ENCODE data around the gene MISP.

MISP gene

DNA sequence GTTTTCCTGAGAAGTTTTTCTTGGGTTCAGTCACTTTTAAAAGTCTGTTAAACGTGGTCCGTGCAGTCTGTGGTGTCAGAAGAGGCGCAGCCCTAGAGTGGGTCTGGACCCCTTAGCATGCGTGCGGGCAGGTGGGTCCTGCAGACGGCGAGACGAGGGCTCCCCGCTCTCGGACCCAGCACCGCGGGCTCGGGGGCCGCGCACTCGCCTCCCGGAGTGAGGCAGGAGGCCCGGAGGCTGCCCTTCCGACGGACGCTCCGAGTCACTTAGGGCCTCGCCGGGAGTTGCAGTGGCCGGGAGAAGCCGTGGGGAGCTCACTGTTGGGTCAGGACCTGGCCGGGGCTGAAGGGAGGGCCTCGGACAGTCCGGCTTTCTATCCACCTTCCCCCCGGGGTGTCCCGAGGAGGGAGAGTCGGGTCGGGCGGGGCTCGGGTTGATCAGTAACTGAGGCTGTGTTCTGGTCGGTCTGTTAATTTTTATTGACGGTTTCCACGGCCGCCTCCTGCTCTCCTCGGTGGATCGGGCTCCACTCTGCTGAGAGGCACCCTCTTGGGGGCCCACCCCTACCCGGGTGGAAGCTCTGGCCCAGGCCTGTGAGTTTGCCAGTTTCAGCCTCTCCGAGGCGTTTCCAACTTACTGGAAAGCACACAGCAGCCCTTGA is 47.6 kb downstream of the MISP start:
- no peak for DNase-seq

DNA sequence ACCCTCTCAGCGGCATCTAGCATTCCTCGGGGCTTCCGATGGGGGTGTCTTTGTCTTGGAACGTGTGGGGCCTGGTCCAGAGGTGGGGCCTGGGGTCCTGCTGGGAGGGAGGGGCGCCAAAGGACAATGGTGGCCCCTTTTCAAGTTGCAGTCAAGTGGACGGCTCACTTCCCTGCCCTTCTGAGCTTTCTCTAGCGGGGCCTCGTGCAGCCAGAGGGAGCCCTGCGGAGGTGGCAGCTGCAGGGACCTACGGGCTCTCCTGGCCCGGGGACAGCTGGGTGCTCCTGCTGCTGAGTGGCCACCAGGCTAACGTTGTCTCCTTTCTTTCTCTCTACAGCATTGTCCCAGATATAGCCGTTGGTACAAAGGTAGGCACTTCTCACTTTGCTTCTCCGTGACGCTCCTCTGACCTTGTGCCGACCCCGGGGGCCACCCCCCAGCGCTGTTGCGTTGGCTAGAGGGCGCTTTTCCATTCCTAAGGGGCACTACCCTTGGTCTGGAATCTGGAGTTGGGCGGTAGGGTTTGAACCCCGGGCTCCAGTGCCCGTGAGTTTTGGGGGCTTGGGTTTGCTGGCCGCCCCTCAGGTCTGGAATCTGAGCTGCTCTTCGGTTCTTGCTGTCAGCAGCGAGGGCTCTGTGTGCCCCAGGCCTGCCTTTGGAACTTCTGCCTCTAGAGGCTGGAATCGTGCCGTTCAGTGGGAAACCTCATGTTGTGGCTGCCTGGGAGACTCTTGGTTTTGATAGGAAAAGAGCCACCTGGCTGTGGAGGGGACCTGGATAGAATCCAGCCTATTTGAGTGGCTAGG is 48.4 kb downstream of the MISP start:
- no peak for DNase-seq

DNA sequence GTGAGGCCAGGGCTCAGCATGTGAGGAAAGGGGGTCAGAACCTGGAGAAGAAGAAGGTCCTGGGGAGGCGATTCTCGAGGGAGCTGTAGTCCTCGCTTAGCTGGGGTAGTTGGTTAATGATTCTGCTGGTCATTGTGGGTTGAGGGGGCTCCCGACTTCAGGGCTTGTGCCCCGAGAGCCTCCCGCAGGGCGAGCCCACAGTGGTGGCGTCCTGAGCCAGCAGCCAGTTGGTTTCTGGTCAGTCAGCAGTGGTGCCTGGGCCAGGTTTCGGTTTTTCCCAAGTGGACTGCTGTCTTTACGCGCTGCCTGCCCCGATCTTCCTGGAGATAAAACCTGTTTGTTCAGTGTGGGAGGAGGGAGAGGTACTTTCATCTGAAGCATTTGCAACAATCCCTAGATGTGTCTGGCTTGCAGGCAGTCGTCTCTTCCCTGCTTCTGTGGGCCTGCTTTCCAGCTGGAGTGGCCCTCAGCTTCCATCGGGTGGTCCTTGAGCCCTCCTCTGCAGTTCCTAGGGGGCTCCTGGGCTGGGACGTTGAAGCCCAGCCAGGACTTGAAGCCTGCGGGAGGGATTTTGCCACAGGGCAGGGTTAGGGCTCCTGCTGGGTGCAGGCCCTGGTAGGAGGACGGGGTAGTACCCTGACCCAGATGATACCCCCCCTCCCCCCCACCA is 49.6 kb downstream of the MISP start:
- DNase-seq: no peak

DNA sequence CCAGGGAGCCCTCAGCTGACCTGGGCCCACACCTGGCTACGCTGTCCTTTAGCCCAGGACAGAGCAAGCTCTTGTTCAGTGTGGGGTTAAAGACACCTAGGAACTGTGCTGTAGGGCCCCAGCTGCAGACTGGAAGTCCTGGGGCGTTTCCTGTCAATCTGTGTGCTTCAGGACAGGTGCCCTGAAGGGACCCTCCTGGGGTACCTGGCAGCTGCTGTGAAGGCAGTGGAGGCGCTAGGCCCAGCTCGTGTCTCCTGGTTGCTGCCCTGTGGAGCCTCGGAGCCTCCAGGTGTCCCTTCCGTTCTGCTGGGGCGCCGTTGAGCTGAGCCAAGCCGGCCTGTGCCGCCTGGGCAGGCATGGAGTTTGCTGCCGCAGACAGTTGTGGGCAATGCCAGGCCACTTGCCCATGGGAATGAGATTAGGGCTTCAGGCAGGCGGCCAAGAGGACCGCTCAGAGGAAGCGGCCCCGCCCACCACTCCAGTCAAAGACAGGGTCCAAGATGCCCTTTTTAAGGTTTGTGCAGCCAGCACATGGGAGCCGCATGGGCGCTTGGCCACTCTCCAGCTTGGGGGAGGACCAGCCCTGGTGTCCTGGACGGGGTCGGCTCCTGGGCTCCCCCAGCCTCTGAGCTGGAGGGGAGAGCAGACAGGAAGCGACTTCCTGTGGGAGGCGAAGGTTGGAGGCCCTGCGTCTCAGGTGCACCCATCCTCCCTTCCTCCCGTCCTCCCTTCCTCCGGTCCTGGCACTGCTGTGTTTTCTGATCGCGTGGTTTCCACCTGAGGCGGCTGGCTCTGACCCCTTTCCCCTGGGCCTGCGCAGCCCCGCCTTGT is 50.3 kb downstream of the MISP start:
- no peak for DNase-seq

DNA sequence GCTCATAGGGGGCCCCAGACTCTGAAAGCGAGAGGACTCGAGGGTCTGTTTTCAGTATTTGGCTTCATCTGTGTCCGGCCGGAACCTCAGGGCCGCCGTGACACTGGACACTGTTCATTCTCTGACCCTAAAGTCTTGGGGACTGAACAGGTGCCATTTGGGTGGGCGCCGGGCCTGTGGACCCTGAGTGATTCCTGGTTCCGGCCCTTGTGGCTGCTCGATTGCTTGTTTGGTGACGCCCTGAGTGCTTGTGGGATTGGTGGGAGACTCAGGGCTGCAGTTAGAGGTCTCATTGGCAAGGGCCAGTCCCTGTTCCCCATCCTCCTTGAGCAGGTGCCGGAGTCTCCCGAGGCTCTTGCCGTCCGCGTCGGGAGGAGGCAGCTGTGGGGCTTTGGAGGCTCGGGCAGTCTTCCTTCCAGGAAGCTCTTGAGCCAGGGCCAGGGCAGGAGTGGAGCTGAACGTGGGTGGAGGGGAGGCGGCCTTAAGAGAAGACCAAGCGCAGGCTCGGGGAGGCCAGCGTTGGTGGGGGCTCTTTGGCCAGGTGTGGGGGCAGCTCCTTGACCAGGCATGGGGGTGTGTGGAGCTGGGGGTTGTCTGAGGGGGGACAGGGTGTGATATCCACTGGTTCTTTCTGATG is 51.1 kb downstream of the MISP start:
- no peak for DNase-seq

DNA sequence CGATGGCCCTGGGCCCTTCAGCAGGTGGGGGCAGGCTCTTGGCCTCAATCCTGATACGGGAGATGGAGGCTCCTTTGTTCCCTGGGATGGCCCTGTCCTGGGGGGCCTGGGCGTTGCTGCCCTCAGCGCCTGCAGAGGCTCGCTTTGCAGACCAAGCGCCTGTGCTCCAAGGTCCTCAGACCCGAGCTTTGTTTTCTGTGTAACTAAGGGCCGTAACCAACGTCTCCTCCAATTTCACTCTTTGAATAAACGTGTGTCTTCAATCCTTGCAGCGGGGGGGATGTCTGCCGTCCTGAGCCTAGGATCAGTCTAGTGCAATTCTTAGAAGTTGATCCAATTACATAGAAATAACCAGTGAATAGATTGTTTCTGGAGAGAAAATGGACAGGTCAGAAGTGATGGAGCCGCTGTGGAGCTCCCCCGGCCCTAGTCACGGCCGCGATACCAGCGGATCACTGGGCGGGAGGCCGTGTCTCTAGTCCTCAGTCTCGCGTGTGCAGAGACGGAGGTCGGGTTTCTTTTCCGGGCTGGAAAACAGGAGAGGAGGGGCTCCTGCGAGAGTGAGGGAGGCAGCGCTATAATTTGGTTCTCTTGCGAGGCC is 51.7 kb downstream of the MISP start:
- no peak for DNase-seq

DNA sequence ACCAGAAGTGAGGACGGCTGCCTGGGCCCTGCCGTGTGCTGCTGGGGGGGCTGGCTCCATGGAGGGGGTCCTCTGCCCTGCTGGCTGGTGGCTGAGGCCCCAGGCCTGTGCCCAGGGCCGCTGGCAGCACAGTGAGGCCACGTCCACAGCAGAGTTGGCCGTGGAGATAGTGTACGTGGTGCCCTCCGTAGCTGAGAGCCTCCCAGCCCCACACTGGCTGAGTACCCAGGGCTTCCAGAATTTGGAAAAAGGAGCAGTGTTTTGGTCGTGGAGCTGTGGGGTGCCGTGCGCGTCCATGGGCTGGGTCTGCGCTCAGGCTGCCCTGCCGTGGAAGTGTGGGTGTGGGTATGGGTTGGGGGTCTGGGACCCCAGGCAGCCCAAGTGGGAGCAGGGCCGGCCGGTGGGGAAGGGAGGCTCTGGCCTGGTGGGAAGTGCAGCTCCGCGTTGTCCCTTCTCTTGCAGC is 52.2 kb downstream of the MISP start:
- DNase-seq: no peak

DNA sequence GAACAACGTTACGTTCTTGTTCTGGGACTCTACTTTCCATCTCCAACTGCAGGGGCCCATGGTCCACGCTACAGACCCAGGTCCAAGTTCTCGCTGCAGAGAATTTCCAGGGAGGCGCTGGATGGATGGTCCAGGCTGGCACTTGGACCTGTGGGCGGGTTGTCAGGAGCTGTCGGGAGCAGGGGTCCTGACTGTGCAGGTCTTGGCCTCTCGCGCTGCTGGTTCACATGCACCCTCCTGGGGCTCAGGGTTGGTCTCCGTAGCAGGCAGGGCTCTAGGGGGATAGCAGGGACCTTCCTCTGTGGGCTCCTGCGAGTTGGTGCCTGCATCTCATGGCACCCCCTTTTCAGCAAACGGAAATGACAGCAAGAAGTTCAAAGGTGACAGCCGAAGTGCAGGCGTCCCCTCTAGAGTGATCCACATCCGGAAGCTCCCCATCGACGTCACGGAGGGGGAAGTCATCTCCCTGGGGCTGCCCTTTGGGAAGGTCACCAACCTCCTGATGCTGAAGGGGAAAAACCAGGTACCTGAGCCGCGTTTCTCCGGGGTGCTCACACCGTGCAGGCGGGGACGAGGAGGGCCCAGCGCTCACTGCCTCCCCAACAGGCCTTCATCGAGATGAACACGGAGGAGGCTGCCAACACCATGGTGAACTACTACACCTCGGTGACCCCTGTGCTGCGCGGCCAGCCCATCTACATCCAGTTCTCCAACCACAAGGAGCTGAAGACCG is 52.9 kb downstream of the MISP start:
- no peak for DNase-seq

DNA sequence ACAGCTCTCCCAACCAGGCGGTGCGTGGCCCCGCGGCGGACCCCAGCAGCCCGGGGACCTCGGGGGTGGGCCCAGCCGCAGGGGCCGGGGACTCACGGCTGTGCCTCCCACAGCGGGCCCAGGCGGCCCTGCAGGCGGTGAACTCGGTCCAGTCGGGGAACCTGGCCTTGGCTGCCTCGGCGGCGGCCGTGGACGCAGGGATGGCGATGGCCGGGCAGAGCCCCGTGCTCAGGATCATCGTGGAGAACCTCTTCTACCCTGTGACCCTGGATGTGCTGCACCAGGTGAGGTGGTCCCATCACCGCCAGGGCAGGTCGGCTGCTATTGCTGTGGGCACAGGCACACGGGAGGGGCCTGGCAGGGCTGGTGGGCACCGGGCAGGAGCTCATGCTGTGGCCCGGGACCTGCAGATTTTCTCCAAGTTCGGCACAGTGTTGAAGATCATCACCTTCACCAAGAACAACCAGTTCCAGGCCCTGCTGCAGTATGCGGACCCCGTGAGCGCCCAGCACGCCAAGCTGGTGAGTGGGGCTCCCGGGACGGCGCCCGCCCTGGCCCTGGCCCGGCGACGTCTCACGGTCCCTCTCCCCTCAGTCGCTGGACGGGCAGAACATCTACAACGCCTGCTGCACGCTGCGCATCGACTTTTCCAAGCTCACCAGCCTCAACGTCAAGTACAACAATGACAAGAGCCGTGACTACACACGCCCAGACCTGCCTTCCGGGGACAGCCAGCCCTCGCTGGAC is 53.7 kb downstream of the MISP start:
- no peak for DNase-seq

DNA sequence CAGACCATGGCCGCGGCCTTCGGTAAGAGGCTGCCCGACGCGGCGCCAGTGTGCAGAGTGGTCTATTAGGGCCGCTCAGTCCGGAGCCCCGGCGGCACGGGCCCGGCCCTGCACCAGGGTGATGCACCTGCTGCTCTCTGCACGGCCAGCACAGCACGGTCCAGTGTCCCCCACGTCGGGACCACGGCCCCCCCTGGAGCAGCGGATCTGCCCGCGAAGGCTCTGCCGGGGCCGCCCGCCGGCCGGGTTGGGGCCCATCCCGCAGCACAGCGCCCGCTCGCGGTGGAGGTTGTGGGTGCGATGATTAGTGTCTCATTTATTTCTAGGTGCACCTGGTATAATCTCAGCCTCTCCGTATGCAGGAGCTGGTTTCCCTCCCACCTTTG is 54.2 kb downstream of the MISP start:
- DNase-seq: no peak

DNA sequence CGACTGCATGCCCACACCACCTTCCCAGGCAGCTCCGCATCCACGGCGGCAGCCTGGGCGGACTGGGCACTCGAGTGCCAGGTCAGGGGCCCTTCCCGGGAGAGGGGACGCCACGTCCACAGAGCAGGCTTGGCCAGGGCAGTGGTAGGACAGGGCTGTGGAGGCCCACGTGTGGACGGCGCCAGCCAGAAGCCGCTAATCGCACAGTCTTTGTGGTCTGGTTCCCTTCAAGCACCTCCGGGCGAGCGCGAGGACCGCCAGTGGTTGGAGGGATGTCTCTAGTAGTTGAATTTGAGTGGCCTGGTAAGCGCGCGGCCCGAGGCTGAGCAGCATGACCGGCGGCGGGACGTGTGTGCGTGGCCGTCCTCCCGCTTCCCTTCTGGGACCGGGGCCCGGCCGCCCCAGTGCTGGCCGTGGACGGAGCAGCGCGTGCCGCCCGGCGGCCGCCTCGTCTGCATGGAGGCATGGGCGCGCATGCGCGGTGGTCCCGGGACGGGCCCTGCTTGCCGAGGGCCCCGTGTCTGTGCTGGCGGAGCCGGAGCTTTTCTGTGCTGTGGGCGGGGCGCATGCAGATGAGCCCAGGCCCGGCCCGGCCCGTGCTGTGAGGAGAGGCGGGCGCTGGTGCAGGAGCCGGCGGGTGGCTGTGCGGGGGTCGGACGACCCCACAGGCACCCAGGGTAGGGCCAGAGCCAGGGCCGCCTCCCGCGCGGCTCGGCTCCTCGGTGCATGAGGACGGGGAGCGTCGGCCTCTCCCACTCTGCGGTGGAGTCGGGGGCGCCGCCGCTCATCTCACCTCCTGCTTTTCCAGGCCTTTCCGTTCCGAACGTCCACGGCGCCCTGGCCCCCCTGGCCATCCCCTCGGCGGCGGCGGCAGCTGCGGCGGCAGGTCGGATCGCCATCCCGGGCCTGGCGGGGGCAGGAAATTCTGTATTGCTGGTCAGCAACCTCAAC is 55.0 kb downstream of the MISP start:
- DNase-seq: no peak

DNA sequence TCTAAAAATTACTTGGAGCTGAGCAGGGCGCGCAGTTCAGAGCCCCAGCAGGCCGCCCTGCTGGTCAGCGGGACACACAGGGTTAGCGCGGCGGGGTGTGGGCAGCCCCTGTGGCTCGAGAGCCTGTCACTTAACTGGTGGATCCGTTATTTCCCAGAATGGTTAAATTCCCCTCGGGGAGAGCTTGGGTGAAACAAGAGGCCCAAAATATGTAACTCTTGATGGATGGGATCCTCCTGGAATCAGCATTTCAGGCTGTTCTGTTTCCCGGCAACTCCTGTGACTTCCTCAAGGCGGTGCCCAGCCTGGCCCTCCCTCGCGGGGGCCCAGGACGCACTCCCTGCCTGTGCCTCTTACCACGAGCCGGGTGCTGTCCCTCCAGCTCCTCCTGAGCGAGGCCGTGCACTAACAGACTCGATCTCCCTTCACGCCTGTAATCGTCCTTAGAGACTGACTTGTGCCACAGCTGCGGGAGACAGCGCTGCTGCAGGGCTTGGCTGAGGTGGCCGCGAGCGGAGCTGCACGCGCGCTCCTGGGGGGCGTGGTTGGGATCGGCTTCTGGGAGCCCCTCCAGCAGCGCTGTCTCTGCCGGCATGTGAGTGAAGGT is 56.0 kb downstream of the MISP start:
- no peak for DNase-seq

DNA sequence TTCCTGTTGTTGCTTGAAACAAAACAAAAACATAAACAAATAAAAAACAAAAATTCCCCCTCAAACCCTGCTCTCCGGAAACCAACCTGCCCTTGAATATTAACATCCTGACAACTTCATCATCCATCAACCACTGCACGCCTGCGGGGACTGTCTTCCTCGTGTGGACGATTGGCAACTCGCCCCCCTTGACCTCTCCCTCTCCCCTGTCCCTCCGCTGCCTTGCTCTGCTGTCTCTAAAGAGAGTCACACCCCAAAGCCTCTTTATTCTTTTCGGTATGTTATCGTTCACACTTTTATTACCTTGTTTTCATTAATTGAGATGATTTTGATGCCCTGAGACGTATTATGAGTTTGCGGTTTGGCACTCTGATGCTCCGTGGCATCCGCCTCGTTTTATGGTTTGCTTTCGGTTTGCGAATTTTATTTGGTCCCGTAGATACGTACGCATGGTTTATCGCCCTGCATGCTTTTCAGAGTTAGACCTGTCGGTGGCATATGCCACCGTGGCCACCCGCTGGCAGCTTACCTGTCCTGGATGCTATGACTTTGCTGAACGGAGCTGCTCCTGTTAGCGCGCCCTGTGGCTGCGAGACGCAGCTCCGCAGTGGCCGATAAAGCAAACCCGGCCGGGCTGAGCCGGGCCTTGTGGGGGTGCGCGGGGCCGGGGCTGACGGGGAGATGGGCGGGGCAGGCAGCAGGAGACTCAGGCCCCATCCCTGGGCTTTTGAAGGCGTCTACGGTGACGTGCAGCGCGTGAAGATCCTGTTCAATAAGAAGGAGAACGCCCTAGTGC is 56.9 kb downstream of the MISP start:
- DNase-seq: no peak

DNA sequence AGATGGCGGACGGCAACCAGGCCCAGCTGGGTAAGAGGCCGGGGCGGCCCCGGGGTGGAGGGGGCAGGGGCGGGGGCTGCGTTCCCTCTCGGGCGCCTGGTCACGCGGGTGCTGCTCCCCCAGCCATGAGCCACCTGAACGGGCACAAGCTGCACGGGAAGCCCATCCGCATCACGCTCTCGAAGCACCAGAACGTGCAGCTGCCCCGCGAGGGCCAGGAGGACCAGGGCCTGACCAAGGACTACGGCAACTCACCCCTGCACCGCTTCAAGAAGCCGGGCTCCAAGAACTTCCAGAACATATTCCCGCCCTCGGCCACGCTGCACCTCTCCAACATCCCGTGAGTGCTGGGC is 57.5 kb downstream of the MISP start:
- no peak for DNase-seq

DNA sequence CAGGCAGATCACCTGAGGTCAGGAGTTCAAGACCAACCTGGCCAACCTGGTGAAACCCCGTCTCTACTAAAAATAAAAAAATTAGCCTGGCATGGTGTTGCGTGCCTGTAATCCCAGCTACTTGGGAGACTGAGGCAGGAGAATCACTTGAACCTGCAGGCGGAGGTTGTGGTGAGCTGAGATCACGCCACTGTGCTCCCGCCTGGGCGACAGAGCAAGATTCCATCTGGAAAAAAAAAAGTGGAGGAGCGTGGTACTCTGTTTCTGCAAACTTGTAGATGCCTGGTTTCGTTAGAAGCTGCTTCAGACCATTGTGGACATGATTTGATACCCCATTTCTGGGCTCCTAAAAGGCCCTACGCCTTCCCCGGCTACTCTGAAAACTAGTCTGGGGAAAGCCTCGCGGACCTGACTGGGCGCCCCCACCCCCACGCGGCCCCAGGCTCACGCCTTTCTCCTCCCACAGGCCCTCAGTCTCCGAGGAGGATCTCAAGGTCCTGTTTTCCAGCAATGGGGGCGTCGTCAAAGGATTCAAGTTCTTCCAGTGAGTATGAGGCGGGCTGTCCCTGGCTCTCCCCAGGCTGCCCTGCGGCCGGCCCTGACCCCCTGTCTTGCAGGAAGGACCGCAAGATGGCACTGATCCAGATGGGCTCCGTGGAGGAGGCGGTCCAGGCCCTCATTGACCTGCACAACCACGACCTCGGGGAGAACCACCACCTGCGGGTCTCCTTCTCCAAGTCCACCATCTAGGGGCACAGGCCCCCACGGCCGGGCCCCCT is 59.4 kb downstream of the MISP start:
- no peak for DNase-seq

DNA sequence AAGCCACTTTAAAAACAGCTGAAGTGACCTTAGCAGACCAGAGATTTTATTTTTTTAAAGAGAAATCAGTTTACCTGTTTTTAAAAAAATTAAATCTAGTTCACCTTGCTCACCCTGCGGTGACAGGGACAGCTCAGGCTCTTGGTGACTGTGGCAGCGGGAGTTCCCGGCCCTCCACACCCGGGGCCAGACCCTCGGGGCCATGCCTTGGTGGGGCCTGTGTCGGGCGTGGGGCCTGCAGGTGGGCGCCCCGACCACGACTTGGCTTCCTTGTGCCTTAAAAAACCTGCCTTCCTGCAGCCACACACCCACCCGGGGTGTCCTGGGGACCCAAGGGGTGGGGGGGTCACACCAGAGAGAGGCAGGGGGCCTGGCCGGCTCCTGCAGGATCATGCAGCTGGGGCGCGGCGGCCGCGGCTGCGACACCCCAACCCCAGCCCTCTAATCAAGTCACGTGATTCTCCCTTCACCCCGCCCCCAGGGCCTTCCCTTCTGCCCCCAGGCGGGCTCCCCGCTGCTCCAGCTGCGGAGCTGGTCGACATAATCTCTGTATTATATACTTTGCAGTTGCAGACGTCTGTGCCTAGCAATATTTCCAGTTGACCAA is 60.1 kb downstream of the MISP start:
- DNase-seq: no peak

DNA sequence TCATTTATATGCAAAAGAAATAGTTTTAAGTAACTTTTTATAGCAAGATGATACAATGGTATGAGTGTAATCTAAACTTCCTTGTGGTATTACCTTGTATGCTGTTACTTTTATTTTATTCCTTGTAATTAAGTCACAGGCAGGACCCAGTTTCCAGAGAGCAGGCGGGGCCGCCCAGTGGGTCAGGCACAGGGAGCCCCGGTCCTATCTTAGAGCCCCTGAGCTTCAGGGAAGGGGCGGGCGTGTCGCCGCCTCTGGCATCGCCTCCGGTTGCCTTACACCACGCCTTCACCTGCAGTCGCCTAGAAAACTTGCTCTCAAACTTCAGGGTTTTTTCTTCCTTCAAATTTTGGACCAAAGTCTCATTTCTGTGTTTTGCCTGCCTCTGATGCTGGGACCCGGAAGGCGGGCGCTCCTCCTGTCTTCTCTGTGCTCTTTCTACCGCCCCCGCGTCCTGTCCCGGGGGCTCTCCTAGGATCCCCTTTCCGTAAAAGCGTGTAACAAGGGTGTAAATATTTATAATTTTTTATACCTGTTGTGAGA is 60.7 kb downstream of the MISP start:
- no peak for DNase-seq
